Activated CD4-positive, alpha-beta T cell treated with anti-CD3 and anti-CD28 coated beads for 36 hours (primary cell): Measurements from ENCODE around the gene LY6G6D. TPM values are rescaled to one million over a fixed set of nuclear protein-coding genes. Genes with fewer than 3 reads are reported as not detected.
A peak's percentile ranks its signal among the peaks of the same experiment; 100 is the strongest.

Experiments
- ATAC-seq: fragments of 200-7000 bp; cut with Tn5 transposase; one replicate; pipeline ENCODE4 v1.10.0; 2021; ENCODE audit warnings: mild to moderate bottlenecking, moderate library complexity
- CTCF ChIA-PET: fragments of 350-600 bp; sonication (Branson Sonifier 250); formaldehyde crosslinking; loops from one replicate; lab custom pipeline; 2021; ENCODE audit warnings: antibody characterized with exemption; lab: Charles Lee
- POLR2A ChIA-PET: fragments of 350-600 bp; sonication (Branson Sonifier 250); formaldehyde crosslinking; loops from one replicate; lab custom pipeline; 2021; ENCODE audit warnings: antibody characterized with exemption, inconsistent platforms; lab: Charles Lee
- DNase-seq: peaks from one replicate; pipeline ENCODE4 v3.0.0-alpha.2; 2020
- H3K27ac Mint-ChIP-seq: one replicate; pipeline ENCODE4 v1.8.0; 2021; ENCODE audit warnings: mixed read lengths
- H3K27me3 Mint-ChIP-seq: one replicate; pipeline ENCODE4 v1.8.0; 2021; ENCODE audit warnings: mixed read lengths
- H3K36me3 Mint-ChIP-seq: one replicate; pipeline ENCODE4 v1.8.0; 2021; ENCODE audit warnings: low read depth, mixed read lengths
- H3K4me1 Mint-ChIP-seq: one replicate; pipeline ENCODE4 v1.8.0; 2021; ENCODE audit warnings: mixed read lengths
- H3K4me3 Mint-ChIP-seq: one replicate; pipeline ENCODE4 v1.8.0; 2021; ENCODE audit warnings: mild to moderate bottlenecking, moderate library complexity, mixed read lengths
- H3K9me3 Mint-ChIP-seq: one replicate; pipeline ENCODE4 v1.8.0; 2021; ENCODE audit warnings: low read depth, mixed read lengths
- intact Hi-C, 2 experiments: fragments of 100-400 bp; cut with DNase I in 1 of 2; cut with micrococcal nuclease in 1 of 2; formaldehyde crosslinking; loops; one replicate each; pipeline versions ENCODE4 v1.14.2 to v1.15.1; 2022 to 2024; cut with DNase I, micrococcal nuclease
- total RNA-seq, 2 experiments: library from RNA; stranded (reverse); gene quantifications; one replicate each; pipeline ENCODE4 v1.2.3, GENCODE V29; 2021

The LY6G6D gene
- total RNA-seq, 2 experiments from 2014 or later, result not detected

DNA sequence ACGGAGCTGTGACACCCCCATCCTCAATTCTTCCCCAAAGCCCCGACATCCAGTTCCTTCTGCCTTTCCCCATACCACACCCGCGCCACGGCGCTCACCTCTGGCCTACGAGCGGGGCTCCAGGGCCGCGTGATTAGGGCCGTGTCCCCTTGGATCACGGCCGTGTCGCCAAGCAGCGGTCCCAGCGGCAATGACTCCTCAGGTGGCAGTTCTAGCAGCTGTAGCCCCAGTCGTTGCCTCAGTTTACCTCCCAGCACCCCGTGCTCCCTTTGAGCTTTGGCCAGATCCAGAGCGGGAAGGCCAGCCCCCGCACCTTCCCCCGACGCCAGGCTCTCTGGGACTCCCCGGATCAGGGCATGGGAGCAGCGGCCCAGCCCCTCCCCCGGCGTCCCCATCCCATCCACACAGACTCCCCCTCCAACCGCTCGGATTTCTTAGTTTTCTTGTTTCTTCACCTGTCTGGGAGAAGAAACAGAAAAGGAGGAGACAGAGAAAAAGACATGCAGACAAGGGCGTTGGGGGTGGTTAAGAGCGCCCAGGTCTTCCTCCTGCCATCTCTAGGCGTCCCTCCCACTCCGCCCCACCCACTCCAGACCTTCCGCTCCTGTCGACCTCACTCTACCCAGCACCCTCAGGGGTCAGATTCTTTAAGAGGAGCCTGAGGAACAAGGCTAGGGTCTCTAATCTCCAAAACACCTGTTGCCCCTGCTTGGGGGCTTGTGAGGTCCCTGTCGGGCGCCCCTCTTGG is 13.8 kb downstream of the LY6G6D start, which contains the start of gene DDAH2:
DDAH2 (minus strand) TSS at position 533 of the 748 bp plus-strand sequence; CDS start at position 395, 138 bp downstream.
- CTCF ChIA-PET, result interaction anchor here (0.6 to 1.9 kb wide), 12 partner anchors 9 to 231 kb away, joined by 3 to 8 read pairs (median 4); partner anchors contain the start of genes ABHD16A, MSH5 and NEU1
- intact Hi-C loops, result loop anchor here (1.0 to 2.0 kb wide), 6 partner anchors 9 to 98 kb away; partner anchors contain the start of genes HSPA1B (in 2 of the 2), ABHD16A (in 1 of the 2), LY6G5C (in 1 of the 2) and VARS1 (in 1 of the 2)

DNA sequence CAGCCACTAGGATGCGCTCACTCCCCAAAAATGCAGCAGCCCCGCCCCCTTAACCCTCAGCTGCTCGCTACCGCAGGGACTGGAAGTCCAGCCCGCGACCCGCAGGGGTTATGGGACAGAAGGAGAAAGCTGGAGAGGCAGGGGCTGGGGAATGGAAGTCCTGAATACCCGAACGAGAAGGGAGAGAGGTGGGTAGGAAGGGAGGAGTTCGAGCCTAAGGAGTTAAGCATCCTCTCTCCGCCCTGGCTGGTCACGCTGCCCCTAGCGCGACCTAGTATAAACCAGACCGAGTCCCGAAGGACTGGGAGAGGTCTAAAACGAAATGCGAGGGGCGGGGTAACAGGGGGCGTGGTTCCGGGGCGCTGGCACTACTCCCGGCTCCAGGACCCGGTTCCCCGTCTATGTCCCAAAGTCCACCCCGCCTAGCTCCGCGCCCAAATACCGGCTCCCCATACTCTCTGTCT is 14.4 kb downstream of the LY6G6D start:
- Mint-ChIP-seq H3K4me3 (peak overlapping the region; percentile 69), H3K27ac (peak overlapping the region; percentile 5), H3K36me3 (peaks cover 38% of the 10 kb centered on the region), H3K4me1 (peaks cover 65% of the 10 kb centered on the region), H3K9me3 (no peaks in the 10 kb centered on the region), H3K27me3 (no peaks in the 10 kb centered on the region)
- ChIA-PET POLR2A (no interaction called here), CTCF (interaction anchor here (0.6 to 1.9 kb wide), 17 partner anchors 9 to 360 kb away, joined by 3 to 8 read pairs (median 3); partner anchors contain the start of genes ABHD16A, MSH5 and NEU1)
- intact Hi-C loops, result loop anchor here (1.0 to 2.0 kb wide), 6 partner anchors 9 to 98 kb away; partner anchors contain the start of genes HSPA1B (in 2 of the 2), ABHD16A (in 1 of the 2), LY6G5C (in 1 of the 2) and VARS1 (in 1 of the 2)
- DNase-seq, result peak; percentile 86
- ATAC-seq, result peak; percentile 59

More for the DNA sequence above, 13.8 kb downstream of the LY6G6D start, which contains the start of gene DDAH2:
- Mint-ChIP-seq H3K27me3 (no peaks in the 10 kb centered on the region), H3K4me3 (peak within 1 kb of the TSS; percentile 69), H3K9me3 (no peaks in the 10 kb centered on the region), H3K36me3 (peaks cover 32% of the 10 kb centered on the region), H3K4me1 (peaks cover 59% of the 10 kb centered on the region), H3K27ac (peak within 1 kb of the TSS; percentile 5)
- POLR2A ChIA-PET, result no interaction called here
- ATAC-seq (peak; percentile 14), DNase-seq (no peak)

DNA sequence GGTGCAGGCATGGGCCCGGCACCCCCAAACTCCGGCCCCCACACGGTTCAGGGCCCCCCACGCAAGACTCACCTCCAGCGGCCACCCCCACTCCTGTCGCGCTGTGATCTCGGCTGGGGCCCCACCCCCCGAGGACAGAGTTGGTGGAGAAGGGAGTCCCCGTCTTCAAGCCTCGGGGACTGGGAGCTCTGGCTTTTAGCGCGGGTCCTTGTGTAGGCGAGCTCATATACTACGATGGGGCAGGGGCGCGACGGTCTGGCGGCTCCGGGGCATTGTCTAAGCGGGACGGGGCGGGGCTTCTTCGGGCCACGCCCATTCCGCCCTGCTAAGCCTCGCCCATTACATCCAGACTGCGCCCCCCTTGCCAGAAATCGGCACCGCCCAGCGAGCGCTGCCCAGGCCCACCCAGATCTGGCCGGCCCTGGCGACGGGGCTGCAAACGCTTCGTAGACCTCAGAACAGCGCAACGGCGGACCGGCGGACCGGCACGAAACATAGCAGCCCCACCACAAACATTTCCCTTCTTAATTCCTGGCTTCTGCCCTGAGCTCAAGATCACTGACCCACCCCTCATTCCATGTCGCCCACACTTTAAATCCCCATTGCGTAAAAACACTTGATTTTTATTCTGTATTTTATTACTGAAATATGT is 15.0 kb downstream of the LY6G6D start:
- Mint-ChIP-seq H3K27ac (no peak overlapping the region), H3K36me3 (peaks cover 43% of the 10 kb centered on the region), H3K4me1 (peaks cover 68% of the 10 kb centered on the region), H3K27me3 (no peaks in the 10 kb centered on the region), H3K4me3 (peak overlapping the region; percentile 69), H3K9me3 (no peaks in the 10 kb centered on the region)
- POLR2A ChIA-PET, result interaction anchor here (0.6 kb wide), 1 partner anchor 66 kb away, joined by 3 read pairs; no protein-coding TSS in a partner anchor
- ATAC-seq, result peak; percentile 40
- CTCF ChIA-PET, result interaction anchor here (0.6 to 2.3 kb wide), 21 partner anchors 8 to 359 kb away, joined by 3 to 8 read pairs (median 3); partner anchors contain the start of genes ABHD16A, MSH5 and NEU1
- intact Hi-C loops, result loop anchor here (1.0 to 10.0 kb wide), 7 partner anchors 8 to 1475 kb away; partner anchors contain the start of genes HSPA1B (in 2 of the 2), ABHD16A (in 1 of the 2), HSD17B8 (in 1 of the 2) and LY6G5C (in 1 of the 2)
- peak; percentile 75 for DNase-seq

DNA sequence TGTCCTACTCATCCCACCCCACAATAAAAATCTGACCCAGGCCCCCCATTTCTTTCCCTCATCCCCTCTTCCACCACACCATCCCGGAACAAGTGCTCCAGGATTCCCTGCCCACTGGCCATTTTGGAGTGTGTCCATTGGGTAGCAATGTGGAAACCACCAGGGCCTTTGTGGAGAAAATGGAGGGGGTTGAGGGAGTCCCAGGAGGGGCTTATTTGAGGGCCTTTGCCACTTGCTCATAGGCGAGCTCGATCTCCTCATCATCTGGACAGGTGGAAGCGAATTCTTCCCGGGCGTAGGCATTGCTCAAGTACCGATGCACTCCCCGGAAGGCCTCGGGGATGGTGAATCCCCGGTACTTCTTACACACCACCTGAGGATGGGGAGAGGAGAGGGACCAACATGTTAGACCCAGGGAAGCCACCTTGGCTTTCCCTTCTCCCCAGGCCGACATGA is 15.5 kb downstream of the LY6G6D start:
- CTCF ChIA-PET, result interaction anchor here (0.6 to 2.3 kb wide), 11 partner anchors 7 to 132 kb away, joined by 3 to 6 read pairs (median 3); partner anchors contain the start of gene MSH5
- no peak for ATAC-seq
- intact Hi-C loops, result loop anchor here in 1 of 2 experiments (10.0 kb wide), 1 partner anchor 1474 kb away; the partner anchor contains the start of genes HSD17B8, RING1, RXRB and SLC39A7
- Mint-ChIP-seq H3K4me3 (peak overlapping the region; percentile 69), H3K36me3 (peaks cover 48% of the 10 kb centered on the region), H3K4me1 (peaks cover 65% of the 10 kb centered on the region), H3K27me3 (no peaks in the 10 kb centered on the region), H3K27ac (no peak overlapping the region), H3K9me3 (no peaks in the 10 kb centered on the region)
- DNase-seq, result no peak
- POLR2A ChIA-PET, result no interaction called here

DNA sequence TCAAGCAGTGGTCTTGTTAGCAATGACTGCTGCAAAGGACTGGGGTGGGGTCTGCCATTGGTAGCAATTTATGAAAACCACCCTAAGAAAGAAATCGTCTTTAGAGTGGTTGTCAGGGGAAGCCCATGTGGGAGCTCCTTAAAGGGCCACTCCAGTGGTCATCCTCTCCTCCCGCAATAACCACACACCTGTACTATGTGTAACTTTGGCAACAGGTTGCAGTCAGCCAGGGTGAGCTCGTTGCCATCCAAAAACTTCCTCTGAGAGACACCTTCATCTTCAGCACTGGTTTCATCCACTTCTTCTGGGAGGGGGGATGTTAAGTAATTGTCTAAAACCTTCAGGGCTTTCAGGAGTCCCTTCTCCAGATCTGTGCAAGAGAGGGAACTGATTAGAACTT is 16.9 kb downstream of the LY6G6D start:
- peaks cover 58% of the 10 kb centered on the region for H3K4me1 Mint-ChIP-seq

DNA sequence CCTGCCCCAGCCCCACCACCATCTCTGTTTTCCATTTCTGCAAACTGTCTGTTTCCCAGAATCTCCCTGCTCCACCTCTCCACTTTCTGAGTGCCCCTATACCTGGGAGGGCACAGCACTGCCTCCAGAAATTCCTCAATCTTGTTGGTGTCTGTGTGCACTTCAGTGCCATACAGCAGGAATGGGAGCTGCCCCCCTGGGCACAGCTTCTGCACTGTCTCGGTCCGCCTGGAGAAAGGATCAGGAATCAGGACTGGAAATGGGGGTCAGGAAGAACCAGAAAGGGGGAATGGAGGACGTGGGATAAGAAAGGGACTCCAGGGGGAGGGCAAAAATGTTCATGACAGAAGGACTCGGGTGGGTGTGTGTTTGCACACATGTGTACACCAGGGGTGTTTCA is 18.6 kb downstream of the LY6G6D start:
- ATAC-seq, result no peak
- ChIA-PET CTCF (interaction anchor here (0.5 kb wide), 1 partner anchor 111 kb away, joined by 4 read pairs; no protein-coding TSS in a partner anchor), POLR2A (interaction anchor here (0.6 kb wide), 1 partner anchor 29 kb away, joined by 3 read pairs; no protein-coding TSS in a partner anchor)
- Mint-ChIP-seq H3K4me3 (peak overlapping the region; percentile 96), H3K27me3 (no peaks in the 10 kb centered on the region), H3K36me3 (peaks cover 49% of the 10 kb centered on the region), H3K27ac (peak overlapping the region; percentile 89), H3K4me1 (peaks cover 60% of the 10 kb centered on the region), H3K9me3 (no peaks in the 10 kb centered on the region)
- intact Hi-C loops, result loop anchor here in 1 of 2 experiments (10.0 kb wide), 1 partner anchor 1471 kb away; the partner anchor contains the start of genes HSD17B8, RING1, RXRB and SLC39A7
- no peak for DNase-seq

More for the DNA sequence above, 16.9 kb downstream of the LY6G6D start:
- Mint-ChIP-seq H3K4me3 (no peak overlapping the region), H3K36me3 (peaks cover 49% of the 10 kb centered on the region), H3K9me3 (no peaks in the 10 kb centered on the region), H3K27ac (no peak overlapping the region), H3K27me3 (no peaks in the 10 kb centered on the region)
- ChIA-PET CTCF (interaction anchor here (0.6 to 2.3 kb wide), 6 partner anchors 8 to 675 kb away, joined by 3 to 6 read pairs (median 3); partner anchors contain the start of genes DDX39B, MPIG6B and MSH5), POLR2A (interaction anchor here (1.2 kb wide), 1 partner anchor 69 kb away, joined by 3 read pairs; no protein-coding TSS in a partner anchor)
- no peak for DNase-seq
- intact Hi-C loops, result loop anchor here in 1 of 2 experiments (10.0 kb wide), 1 partner anchor 1473 kb away; the partner anchor contains the start of genes HSD17B8, RING1, RXRB and SLC39A7
- ATAC-seq, result no peak

DNA sequence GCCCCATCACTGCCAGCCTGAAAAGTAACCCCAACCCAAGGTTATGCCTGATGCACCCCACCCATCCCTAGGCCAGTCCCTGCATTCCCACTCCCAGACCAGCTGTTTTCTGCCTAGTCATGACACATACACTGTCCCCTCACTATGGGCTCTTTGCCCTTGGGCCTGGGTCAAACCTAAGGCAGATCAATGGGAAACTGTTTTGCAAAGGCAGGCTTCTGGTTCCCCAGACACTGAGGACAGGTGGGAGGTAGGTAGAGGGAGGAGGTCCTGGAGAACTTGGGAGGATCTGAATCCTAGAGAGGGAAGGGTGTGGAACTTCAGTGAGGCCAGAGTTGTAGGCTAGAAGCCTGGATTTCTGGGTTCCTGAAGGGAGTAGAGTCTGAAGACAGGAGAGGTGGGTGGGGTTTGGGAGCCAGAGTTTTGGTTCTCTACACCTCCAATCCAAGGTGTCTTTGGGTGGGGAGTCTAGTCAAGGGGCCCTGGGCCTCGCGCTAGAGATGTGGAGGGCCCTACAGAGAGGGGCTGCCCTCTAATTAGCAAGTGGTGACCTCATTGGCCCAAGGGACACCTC is 19.2 kb downstream of the LY6G6D start:
- Mint-ChIP-seq H3K27ac (peak overlapping the region; percentile 89), H3K9me3 (no peaks in the 10 kb centered on the region), H3K4me3 (peak overlapping the region; percentile 96), H3K36me3 (peaks cover 49% of the 10 kb centered on the region), H3K27me3 (no peaks in the 10 kb centered on the region), H3K4me1 (peaks cover 60% of the 10 kb centered on the region)
- DNase-seq, result no peak
- ATAC-seq, result no peak
- ChIA-PET POLR2A (no interaction called here), CTCF (interaction anchor here (0.5 to 1.4 kb wide), 2 partner anchors 41 to 111 kb away, joined by 4 read pairs; no protein-coding TSS in a partner anchor)
- intact Hi-C loops, result loop anchor here in 1 of 2 experiments (10.0 kb wide), 1 partner anchor 1470 kb away; the partner anchor contains the start of genes HSD17B8, RING1, RXRB and SLC39A7

DNA sequence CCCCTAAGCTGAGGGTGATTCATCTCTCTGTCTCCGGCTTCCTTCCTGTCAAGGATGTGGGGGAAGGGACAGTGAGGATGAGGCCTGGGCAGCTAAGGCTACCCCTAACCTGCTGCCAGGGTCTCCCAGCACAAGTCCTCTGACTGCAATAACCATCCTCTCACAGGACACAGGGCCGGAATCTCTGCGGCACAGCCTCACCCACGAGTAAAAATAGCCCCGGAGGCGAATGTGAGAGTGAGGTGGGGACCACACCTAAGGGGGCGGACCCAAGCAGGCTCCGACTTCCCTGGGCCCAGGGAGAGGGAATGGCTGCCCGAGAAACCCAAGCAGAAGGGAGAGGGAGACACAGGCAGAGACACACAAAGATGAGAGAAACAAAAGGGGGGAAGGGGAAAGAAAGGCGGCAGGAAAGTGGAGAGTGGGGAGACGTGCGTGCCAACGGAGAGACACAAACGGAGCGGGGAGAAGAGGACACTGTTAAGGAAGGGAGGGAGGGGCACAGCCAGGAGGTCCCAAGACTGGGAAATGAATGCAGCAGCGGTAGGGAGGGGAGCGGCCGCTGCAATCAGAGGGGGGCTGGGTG is 19.8 kb downstream of the LY6G6D start:
- Mint-ChIP-seq H3K9me3 (no peaks in the 10 kb centered on the region), H3K4me1 (peaks cover 60% of the 10 kb centered on the region), H3K27me3 (no peaks in the 10 kb centered on the region), H3K36me3 (peaks cover 49% of the 10 kb centered on the region), H3K27ac (peak overlapping the region; percentile 89), H3K4me3 (peak overlapping the region; percentile 96)
- CTCF ChIA-PET, result interaction anchor here (1.1 to 2.2 kb wide), 6 partner anchors 40 to 187 kb away, joined by 3 to 6 read pairs (median 4); partner anchors contain the start of gene NFKBIL1
- POLR2A ChIA-PET, result interaction anchor here (0.7 kb wide), 1 partner anchor 38 kb away, joined by 3 read pairs; no protein-coding TSS in a partner anchor
- intact Hi-C loops, result loop anchor here (5.0 to 10.0 kb wide), 4 partner anchors 37 to 1470 kb away; partner anchors contain the start of genes AGPAT1 (in 1 of the 2), HSD17B8 (in 1 of the 2), RING1 (in 1 of the 2) and RNF5 (in 1 of the 2)
- peak; percentile 39 for ATAC-seq
- DNase-seq, result peak; percentile 72
